Measurements from ENCODE around the gene DNMT3A.

DNMT3A gene

DNA sequence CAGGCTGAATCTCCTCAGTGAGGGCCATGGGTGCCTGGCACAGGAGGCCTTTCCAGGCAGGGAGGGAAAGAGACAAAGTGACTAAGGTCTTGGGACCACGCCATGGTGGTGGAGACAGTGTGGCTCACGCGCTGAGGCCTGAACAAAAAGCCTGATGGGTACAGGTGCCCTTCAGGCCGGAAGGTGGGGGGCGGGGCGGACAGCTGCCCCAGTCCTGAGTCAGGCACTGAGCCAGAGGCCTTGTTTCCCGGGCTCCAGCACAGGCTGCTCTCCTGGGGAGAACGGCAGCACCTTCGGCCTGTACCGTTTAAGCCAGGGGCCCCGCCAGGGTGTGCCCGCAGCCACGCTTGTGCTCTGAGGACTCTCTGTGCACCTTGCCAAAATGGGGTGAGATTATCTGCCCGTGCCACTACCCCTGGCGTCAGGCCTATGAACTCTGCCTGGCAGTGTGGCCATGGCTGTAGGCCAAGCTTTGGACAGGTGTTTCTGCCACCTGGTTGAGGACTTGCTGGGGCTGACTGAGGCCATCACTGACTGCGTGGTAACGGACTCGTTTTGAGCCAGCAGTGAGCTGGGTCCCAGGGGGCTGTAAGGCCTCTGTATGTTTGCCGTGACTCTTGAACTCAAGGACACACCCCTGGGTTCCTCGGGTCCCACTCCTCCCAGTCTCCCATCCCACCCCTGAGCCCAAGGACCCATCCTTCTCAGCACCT lies 31.7 kb upstream of the DNMT3A start:
- FAIRE-seq (no peak), DNase-seq (ENCODE audit: extremely low spot score, insufficient read length, low read depth) (no peak)

DNA sequence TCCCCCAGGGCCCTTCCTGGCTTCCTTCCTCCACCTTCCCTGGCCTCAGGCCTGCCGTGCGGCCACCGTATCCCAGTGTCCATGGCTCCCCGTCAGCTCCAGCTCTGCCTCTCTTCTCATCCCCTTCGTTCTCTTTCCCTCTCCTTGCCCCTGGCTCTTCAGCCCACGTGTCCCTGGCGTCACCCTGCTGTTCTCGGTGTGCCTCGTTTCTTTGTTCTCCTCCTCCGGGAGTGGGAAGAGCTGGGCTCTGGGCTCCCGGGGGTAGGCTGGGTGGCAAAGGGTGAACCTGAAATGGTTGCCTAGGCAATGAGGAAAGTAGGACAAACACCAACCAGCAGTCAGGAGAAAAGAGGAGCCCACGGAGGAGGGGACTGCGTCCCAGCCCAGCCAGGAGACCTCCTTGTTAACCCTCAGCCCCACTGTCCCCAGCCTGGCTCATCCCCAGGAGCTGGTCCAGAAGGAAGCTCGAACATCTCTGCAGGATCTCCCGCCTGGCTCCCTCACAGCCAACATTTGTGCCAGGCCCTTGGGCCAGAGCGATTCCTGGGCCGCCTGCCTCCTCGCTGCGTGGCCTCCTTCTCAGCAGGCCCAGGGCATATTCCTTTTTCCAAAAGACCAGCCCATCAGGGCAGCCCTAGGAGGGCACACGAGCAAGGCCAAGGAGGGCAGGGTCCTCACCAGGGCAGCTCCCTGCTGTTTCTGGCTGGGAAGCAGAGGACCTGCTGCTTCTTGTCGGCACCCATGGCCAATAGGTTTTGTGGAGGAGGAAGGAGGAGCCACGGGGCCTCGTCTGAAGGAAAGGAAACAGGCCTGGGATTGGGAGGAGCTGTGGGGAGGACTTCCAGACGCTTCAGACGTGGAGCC lies 30.9 kb upstream of the DNMT3A start:
- FAIRE-seq (no peak), DNase-seq (ENCODE audit: extremely low spot score, insufficient read length, low read depth) (no peak)

DNA sequence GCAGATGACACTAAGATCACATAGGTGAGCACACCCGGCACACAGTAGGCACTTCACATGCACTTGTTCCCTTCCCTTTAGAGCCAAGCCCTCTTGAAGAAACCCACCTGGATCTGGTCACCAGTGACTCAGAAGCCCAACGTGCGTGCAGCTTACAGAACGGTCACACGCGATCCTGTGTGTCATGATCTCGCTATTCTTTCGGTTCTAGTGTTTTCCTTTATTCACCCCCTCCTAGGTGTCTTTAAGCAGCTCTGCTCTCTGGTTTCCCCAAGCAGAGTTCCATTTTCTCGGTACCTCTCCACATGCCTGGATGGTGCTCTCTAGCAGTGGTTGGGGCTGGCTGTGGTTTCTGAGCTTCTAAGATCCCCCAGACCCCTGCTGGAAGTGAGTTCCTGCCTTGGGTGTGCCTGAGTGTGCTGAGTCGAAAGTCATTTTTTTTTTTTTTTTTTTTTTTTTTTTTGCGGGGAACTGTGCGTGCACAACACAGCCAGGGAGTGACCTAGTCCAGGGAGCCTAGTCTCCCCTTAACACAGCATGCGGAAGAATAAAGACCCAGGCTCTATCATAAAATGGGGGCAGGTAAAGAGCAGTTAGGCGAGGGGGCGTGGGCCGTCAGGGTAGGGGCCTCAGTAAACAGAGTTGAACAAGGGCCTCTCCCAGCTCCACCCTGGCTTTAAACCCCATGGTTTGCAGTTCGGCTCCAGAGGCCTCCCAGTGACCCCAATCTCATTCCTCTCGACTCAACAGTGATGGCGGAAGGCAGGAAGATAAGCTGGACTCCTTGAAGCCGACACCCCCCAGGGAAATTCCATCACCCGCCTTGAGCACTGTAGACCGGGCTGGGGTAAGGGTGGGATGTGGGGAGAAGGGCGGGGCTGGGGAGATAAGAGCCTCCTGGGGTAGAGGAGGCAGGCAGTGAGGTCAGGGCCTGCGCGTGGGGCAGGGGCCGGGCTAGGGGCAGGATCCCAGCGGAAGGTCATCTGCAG lies 29.8 kb upstream of the DNMT3A start:
- DNase-seq (ENCODE audit: extremely low spot score, insufficient read length, low read depth) (no peak), FAIRE-seq (no peak)

DNA sequence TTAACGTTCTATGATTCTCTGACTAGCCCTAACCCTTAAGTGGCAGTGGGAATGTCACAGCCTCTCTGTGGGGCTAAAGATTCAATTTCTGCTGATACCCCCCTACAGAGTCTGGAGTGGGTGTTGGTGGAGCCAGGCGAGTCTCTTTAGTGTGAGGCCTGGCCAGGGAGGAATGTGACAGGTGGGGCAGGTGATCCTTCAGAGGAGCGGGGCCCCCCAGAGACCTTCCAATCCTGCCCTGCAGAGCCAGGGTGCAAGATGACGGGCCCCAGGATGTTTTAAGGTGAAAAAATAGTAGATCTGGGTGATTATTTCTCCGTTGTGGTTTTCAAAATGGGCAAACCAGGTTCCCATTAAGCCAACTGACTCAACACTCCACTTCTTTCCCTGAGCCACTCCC lies 28.2 kb upstream of the DNMT3A start:
- DNase-seq (ENCODE audit: extremely low spot score, insufficient read length, low read depth), result no peak
- FAIRE-seq, result no peak

DNA sequence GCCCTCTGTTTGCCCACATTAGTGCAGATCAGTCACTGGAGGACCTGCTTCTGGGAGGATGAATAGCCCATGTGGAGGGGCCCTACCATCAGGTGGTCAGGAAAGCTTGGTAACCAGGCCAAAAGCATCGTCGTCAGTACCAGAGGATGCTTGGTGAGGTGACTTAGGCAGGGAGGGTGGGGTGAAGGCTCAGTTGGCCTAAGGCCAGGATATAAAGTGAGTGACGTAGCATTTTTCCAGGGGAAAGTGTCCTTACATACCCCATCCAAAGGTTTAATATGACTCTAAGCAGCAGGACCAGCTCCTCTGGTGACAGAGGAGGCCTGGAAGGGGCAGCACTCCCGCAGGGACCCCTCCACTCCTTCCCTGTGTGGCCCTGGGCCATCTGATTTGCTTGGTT lies 27.7 kb upstream of the DNMT3A start:
- DNase-seq (ENCODE audit: extremely low spot score, insufficient read length, low read depth), result no peak
- FAIRE-seq, result no peak

DNA sequence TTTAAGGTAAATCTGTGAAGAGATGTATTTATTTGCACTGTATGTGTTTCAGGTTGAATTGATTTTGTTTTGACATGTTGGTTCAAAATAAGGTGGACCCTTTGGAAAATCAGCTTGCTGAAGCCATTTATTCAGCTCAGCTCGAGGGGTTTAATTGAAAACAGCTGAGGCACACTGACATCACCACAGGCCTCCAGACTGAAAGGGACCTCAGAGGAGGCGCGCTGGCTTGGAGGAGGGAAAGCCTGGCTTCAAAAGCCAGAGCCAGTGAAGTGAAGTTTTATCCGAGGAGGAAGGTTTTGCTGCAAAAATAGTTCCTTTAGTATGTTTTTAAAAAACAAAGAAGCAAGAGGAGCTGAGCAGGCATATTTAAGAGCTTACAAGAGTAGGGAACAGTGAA lies 26.9 kb upstream of the DNMT3A start:
- no peak for FAIRE-seq

DNA sequence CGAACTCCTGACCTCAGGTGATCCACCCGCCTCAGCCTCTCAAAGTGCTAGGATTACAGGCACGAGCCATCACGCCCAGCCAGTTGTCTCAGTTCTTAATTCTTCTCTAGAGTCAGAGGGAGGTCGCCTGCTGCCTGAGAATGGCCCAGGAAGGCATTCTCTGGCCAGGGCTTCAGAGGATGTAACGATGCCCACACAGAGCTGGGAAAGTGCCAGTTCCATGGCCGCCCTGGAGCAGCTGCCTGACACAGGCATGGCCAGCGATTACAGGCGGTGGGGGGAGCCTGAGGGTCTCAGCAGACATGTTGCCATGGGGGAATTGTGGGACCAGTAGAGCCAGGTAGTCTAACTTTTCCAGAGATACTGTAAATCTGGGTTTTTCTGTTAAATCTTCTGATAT lies 25.6 kb upstream of the DNMT3A start:
- FAIRE-seq (no peak), DNase-seq (ENCODE audit: extremely low spot score, insufficient read length, low read depth) (no peak)

More for the DNA sequence above, 26.9 kb upstream of the DNMT3A start:
- no peak for DNase-seq (ENCODE audit: extremely low spot score, insufficient read length, low read depth)

DNA sequence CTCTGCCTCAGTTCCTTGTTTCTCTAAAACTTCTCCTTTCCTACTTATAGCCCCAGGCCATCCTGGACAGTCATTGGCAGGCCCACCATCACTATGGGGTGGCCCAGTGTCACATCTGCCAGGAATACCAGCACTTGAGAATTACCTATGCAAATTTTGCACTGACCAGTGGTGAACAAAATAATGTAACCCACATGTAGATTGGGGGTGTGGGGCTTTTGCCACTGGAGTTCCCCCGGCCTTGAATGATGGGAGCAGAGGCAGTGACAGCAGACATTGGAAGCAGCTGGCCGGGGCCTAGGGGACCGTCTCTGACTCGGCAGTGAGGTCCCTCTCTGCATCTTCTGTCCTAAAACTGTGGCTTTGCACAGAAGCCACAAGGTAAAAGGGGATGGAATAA lies 24.9 kb upstream of the DNMT3A start:
- DNase-seq (ENCODE audit: extremely low spot score, insufficient read length, low read depth) (no peak), FAIRE-seq (no peak)

DNA sequence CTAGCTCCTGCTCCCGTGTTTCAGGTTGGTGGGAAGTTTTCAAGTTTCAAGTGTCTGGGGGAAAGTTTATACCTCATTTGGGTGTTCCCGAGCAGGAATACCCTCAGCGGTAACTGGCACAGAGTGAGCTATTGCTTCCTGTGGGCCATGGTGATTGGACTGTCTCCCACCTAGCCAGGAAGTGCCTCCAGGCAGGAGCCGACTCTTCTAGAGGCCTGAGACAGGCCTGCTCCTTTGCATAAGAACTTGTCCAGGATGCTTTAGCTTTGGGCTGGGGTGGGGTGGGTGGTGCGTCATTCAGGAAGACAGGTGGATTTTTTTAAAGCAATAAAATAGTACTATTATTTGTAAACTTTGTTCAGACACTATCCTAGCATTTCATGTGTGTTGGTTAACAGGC lies 23.5 kb upstream of the DNMT3A start:
- FAIRE-seq (no peak), DNase-seq (ENCODE audit: extremely low spot score, insufficient read length, low read depth) (no peak)

DNA sequence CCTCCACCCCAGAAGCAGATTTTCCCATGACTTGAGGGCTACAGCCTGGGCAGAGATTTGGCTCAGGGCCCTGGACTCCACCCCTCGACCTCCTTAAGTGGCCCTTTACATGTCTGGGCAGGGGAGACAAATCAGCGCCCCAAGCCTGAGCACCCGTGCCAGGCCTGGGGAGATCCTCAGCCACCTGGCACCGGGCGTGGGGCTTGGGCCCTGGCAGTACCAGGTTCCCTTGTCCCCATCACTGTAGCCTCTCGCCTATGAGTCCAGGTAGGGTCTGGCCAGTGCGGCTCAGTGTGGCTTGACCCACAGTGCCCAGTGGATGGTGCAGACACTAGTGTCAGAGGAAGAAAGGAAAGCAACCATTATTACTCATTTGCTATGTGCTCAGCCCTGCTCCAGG lies 22.0 kb upstream of the DNMT3A start:
- no peak for DNase-seq (ENCODE audit: extremely low spot score, insufficient read length, low read depth)
- no peak for FAIRE-seq

DNA sequence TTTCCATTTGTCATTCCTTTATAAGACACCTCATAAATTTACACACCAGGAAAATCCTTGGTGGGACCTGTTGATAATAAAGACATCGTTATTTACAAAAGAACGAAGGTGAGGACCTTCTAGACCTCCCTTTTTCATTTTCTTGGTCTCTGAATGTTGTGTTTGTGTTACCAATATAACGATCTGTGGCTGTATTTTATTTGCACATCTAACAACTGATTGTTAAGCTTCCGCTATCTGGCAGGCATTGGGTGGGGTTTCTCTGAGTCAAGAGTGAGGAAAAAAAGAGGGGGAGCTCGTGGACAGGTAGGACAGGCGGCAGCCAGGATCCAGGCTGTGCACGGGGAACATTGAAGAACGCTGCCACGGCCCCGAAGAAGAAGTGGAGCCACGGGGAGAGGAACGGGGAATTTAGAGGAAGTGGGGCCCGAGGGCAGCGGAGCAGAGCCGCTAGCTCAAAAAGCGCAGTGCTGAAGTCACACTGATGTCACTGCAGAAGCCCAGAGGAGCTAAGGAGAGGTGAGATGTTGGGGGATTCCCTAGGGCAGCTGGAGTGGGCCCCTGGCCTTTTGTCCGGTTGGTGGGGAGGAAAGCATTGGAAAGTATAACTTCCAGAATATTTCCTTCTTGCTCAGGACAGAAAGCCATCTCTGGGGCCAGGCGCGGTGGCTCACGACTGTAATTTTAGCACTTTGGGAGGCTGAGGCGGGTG lies 20.9 kb upstream of the DNMT3A start:
- FAIRE-seq, result no peak

DNA sequence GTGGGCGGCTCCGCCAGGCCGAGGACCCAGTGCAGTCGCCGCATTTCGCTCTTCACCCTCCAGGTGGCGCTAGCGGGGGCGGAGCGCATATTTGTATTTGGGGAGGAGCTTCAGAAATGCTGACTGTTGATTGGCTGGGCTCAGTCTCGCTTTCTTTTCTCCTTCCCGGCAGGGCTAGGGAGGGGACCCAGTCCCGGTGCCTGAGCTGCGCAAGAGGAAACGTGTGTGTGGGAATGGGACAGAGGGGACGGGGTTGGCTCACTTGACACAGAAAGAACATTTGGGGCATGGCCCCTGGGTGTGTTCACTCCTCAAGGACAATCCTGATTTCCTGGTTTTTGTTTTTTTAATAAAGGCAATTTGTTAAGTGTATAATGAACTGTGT lies 20.3 kb upstream of the DNMT3A start:
- FAIRE-seq (peak; percentile 100), DNase-seq (ENCODE audit: extremely low spot score, insufficient read length, low read depth) (peak; percentile 86)

More for the DNA sequence above, 20.9 kb upstream of the DNMT3A start:
- DNase-seq (ENCODE audit: extremely low spot score, insufficient read length, low read depth), result peak; percentile 77

DNA sequence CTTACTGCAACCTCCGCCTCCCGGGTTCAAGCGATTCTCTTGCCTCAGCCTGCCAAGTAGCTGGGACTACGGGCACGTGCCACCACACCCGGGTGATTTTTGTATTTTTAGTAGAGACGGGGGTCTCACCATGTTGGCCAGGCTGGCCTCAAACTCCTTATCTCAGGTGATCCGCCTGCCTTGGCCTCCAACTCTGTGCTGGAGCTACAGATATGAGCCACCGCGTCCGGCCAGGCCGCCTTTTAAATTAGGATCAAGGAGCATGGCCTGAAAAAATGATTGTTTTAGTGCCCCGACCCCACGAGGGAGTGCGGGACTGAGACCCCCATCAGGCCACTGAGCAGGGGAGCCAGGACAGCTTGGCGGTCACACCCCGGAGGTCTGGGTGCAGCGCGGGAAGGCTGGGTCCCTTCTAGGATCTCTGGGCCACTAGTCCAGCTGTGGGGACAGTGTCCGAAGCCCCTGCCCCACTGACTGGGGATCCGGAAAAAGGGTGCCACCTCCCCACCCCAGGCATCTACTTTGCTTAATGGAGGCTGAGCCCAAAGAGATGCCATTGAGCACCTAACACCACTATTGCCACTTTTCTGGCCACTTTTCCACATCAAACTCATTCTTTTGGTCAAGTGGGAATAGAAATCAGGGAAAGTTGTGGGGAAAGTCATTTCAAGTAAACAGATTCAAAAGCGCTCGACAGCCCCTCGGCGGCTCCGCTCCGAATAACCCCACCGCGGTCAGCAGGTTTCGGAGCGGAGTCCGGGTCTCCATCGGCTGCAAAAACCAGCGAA lies 19.7 kb upstream of the DNMT3A start:
- no peak for FAIRE-seq
- DNase-seq (ENCODE audit: extremely low spot score, insufficient read length, low read depth), result no peak

DNA sequence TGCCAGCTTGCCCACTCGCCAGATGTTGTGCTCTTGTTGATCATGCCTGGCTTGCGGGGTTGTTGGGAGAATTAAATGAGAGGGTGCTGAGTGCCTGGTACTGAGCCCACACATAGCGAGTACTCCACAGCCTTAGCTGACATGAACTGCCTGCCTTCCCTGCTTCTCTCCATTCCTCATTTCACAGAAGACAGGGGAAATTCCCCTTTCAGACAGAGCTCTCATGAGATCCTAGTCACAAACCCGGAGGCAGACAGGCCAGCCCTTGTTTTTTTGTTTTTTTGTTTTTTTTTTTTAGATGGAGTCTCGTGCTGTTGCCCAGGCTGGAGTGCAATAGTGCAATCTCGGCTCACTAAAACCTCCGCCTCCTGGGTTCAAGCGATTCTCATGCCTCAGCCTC lies 17.1 kb upstream of the DNMT3A start:
- DNase-seq (ENCODE audit: extremely low spot score, insufficient read length, low read depth) (no peak), FAIRE-seq (no peak)

DNA sequence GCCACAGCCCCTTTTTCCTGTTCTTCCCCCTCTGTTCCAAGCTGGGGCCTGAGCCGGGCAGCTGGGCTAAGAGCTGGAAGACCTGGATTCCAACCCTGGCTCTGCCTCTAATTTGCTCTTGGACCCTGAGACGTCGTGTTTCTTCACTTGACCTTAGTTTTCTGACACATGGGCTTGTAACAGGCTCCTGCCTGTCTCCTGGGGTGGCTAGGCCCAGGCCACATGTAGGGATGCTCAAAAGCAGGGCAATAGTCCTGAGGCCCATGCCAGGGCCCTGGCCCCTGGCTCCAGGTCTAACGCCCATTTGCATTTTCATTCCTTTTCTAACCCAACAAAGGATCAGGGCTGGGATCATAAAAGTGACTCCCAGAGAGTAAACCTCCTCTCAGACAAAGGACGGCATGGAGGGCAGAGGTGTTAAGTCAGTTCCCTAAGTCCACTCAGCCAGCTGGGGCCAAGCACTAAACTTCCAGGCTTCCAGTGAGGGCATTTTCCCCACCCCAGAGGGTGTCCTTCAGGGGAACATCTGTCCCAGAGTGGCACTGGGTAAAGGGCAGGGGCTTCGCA lies 16.6 kb upstream of the DNMT3A start:
- FAIRE-seq, result no peak
- no peak for DNase-seq (ENCODE audit: extremely low spot score, insufficient read length, low read depth)

DNA sequence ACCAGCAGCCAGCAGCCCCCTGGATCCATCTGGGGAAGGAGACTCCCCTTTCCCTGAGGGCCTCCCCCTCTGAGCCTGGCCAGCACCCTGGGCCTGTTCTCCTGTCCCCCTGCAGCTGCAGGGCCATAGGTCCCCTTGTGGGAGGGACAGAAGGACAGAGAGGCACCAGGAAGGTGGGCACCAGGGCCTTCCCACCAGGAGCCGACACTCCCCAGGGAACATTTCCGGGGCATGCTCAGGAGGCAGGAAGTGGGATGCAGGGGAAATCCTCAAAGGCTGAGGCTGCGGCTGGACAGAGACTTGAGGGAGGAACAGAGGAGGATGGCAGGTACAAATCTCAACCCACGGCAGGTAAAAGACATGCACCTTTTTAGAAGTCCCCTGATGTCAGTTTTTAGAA lies 14.4 kb upstream of the DNMT3A start:
- FAIRE-seq, result no peak
- no peak for DNase-seq (ENCODE audit: extremely low spot score, insufficient read length, low read depth)

DNA sequence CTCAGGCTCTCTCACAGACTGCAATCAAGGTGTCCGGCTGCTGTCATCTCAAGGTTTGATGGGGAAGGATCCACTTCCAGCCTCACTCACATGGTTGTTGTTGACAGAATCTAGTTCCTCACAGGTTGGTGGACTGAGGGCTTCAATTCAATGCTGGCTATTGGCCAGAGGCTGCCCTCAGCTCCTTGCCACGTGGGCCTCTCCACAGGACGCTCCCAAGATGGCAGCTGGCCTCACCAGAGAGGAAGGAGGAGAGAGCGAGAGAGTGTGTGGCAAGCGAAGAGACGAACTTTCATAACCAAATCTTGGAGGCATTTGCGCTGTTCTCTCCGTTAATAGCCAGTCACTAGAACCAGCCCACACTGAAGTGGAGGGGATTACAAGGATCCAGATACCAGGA lies 13.5 kb upstream of the DNMT3A start:
- no peak for FAIRE-seq
- DNase-seq (ENCODE audit: extremely low spot score, insufficient read length, low read depth), result no peak

DNA sequence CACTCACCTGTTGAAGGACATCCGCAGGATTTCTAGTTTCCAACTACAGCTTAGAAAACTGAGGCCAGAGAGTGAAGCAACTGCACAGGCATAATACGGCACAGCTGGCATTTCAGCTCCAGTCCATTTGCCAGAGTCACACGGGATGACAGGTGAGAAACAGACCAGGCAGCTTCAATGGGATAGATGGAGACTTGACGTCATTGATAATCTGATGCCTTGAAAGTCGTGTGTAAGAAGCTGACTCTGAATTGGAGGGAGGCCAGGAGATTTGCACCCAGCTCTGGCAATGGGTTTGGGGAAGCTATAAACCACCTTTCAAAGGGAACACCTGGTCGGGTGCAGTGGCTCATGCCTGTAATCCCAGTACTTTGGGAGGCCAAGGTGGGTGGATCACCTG lies 12.4 kb upstream of the DNMT3A start:
- no peak for FAIRE-seq
- DNase-seq (ENCODE audit: extremely low spot score, insufficient read length, low read depth), result no peak

DNA sequence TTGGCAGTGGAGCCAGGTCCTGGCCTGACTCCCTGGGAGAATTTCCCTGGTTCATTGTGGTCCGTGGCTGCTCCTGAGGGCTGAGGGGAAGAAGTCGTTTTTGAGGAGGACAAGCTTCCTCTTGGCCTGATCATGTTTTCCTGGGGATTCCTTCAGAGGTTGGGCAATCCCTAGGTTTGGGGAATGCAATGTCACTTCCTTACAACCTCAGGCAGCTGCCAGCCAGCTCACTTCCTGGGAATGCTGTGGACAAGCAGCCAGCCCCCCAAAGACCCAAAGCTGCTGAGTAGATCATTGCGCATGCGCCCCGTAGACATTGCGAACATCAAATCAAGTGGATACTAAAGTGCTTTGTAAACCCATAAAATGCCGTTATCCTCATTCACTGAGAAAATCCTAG lies 7.7 kb upstream of the DNMT3A start:
- FAIRE-seq, result no peak
- DNase-seq (ENCODE audit: extremely low spot score, insufficient read length, low read depth), result no peak
